HL-60 (cell line): Measurements from ENCODE around the gene CASKIN2.

Experiments used
- GABPA ChIP-seq: IDR thresholded peaks from 2 replicates; pipeline ENCODE4 v1.6.1; 2012; ENCODE audit warnings: low read depth
- POLR2AphosphoS5 ChIP-seq: IDR thresholded peaks from 2 replicates; pipeline ENCODE4 v1.6.1; 2012; ENCODE audit warnings: low read depth
- REST ChIP-seq: IDR thresholded peaks from 2 replicates; pipeline ENCODE4 v1.6.1; 2012; ENCODE audit warnings: low read depth; ENCODE audit not compliant: insufficient replicate concordance
- SPI1 ChIP-seq: IDR thresholded peaks from 2 replicates; pipeline ENCODE4 v1.6.1; 2012; ENCODE audit warnings: low read depth, mild to moderate bottlenecking, borderline replicate concordance
- TF ChIP-seq, protein P1 (sequence below): IDR thresholded peaks from one replicate; pipeline ENCODE4 v1.5.1; 2011; ENCODE audit warnings: low read length, control low read depth, inconsistent platforms; ENCODE audit not compliant: insufficient read depth

GRCh38 chr17:75549246-75550138 is 34.2 kb upstream of the CASKIN2 start:
- TF ChIP-seq SPI1: no peak
- TF ChIP-seq, protein P1, sequence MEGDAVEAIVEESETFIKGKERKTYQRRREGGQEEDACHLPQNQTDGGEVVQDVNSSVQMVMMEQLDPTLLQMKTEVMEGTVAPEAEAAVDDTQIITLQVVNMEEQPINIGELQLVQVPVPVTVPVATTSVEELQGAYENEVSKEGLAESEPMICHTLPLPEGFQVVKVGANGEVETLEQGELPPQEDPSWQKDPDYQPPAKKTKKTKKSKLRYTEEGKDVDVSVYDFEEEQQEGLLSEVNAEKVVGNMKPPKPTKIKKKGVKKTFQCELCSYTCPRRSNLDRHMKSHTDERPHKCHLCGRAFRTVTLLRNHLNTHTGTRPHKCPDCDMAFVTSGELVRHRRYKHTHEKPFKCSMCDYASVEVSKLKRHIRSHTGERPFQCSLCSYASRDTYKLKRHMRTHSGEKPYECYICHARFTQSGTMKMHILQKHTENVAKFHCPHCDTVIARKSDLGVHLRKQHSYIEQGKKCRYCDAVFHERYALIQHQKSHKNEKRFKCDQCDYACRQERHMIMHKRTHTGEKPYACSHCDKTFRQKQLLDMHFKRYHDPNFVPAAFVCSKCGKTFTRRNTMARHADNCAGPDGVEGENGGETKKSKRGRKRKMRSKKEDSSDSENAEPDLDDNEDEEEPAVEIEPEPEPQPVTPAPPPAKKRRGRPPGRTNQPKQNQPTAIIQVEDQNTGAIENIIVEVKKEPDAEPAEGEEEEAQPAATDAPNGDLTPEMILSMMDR: no peak
- no peak for TF ChIP-seq POLR2AphosphoS5
- TF ChIP-seq REST: no peak
- TF ChIP-seq GABPA: no peak
